Activated CD4-positive, alpha-beta T cell treated with anti-CD3 and anti-CD28 coated beads for 24 hours (primary cell): Measurements from ENCODE around the gene ALDH7A1.
"Not testable (repeated sequence)": the region's sequence is repeated elsewhere in the genome, so short reads cannot be mapped to it uniquely, and the experiment has no call there.

Experiments
- DNase-seq, 2 donors: peaks; one replicate each; pipeline ENCODE4 v3.0.0-alpha.2; 2020; ENCODE audit warnings: low read depth in 2 of 2

Gene ALDH7A1

DNA sequence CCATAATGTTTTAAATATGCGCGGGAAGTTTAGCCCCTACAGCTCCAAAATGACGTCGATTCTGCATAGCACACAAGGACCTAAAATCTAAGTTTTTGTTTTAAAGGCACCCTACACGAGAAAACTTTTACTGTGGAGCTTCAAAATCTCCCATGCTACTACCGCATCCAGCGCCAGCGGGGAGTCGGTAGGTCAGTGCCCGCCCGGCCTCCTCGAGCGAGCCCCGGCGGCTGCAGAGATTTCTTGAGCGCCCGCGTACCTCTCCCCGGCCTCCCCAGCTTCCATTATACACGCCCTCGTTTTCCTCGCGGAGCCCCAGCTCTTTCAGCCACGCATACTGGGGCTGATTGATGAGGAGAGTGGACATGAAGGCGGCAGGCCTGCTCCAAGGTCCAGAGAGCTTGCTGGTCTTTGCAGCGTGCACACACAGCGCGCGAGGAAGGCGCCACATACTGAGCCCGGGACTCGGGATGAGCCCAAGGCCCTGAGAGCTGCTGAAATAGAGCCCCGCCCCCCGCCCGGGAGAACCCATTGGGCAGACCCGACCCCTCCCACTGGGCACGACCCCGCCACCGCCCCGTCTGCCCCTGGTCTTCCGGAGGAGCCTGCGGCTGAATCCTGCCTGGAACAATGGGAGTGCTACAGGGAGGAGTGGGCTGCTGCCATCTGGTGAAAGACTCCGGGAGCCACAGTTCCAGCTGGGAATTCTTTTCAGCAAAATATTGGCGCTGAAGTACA lies at the start of gene ALDH7A1:
ALDH7A1 (minus strand) TSS at position 472 of the 738 bp plus-strand sequence; CDS start at position 451, 21 bp downstream.
- DNase-seq, result peak; percentile 27 to 43

DNA sequence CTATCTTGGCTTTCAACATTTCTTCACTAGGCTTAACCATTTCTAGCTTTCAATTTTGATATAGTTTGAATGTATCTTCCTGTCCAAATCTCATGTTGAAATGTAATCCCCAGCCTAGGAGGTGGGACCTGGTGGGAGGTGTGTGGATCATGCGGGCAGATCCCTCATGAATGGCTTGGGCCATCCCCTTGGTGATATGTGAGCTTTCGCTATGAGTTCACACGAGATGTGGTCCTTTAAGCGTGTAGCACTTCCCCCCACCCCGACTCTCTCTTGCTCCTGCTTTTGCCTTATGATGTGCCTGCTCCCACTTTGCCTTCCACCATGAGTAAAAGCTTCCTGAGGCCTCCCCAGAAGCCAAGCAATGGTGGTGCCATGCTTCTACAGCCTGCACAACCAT lies 46.4 kb upstream of the ALDH7A1 start:
- DNase-seq, result no peak

DNA sequence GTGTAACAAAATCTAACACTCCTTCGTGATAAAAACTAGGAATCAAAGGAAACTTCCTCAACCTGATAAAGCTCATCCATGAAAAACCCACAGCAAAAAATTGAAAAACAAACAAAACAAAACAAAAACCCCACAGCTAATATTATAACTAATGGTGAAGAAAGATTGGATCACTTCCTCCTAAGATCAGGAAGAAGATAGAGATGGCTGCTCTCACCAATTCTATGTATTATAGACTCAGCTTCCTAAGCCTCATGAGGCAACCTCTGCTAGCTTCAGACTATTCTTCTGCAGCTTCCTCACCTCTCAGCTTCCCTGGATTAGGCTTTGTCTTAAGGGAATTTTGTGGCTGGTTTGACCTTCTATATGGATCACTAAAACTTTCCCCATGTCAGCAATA lies 45.8 kb upstream of the ALDH7A1 start:
- no peak for DNase-seq

DNA sequence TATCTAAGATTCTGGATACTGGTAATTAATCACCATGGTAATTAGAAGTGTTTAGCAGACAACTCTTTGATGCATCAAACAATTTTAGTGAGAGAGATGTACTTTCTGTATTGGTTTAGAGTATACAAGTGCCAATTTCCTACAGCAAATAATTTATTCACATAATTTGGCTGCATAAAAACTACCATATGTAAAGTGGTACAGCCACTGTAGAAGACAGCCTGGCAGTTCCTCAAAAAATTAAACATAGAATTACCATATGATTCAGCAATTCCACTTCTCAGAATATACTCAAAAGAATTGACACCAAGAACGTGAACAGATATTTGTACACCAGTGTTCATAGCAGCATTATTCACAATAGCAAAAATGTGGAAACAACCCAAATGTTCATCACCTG lies 41.9 kb upstream of the ALDH7A1 start:
- DNase-seq, result no peak

DNA sequence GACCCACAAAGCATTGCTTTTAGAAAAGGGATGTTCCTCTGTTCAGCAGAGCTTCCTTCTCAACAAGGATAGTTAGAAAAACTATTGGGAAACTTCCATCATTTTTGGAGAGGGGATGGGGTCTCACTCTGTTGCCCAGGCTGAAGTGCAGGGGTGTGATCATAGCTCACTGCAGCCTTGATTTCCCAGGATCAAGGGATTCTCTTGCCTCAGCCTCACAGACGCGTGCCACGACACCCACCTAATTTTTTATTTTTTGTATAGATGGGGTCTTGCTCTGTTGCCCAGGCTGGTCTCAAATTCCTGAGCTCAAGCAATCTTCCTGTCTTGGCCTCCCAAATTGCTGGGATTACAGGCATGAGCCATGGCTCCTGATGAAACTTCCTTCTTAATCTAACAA lies 40.6 kb upstream of the ALDH7A1 start:
- no peak for DNase-seq

DNA sequence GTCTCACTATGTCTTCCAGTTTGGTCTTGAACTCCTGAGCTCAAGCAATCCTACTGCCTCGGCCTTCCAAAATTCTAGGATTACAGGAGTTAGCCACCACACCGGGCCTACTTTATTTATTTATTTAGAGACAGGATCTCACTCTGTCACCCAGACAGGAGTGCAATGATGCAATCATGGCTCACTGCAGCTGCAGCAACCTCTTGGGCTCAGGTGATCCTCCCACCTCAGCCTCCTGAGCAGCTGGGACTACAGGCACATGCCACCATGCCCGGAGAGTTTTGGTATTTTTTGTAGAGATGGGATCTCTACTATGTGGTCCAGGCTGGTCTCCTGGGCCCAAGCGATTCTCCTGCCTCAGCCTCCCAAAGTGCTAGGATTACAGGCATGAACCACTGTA lies 38.5 kb upstream of the ALDH7A1 start:
- no peak for DNase-seq

DNA sequence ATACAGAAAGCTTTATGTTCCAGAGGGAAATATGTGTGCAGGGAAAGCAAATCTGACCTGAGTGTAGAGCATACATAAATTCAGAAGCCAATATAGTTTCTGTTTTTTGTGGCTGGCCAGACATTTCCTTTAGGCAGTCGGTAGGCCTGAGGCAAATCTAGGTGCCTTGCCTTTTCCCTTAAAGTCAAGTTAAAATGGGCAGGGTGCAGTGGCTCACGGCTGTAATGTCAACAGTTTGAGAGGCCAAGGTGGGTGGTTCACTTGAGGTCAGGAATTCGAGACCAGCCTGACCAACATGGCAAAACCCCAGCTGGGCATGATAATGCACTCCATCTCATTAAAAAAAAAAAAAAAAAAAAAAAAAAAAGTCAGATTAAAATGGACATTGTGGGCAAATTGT lies 36.9 kb upstream of the ALDH7A1 start:
- DNase-seq, result no peak

DNA sequence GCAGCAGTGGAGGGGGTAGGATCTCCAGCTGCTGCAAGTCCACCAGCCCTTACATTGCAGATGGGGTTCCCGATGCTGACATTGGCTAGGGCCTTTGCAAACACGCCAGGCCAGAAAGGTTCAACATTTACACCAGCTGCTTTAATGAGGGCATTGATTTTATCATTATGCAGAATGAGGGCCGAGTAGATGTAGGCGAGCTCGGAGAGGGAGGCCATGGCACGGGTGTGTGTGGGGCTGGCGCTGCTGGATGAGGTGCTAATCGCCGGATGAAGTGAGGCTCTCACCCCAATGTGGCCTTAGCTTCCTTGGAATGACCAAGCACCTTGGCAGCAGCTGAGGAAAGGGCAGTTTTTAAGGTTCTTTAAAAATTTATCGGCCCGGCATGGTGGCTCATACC lies 33.1 kb upstream of the ALDH7A1 start:
- no peak for DNase-seq

DNA sequence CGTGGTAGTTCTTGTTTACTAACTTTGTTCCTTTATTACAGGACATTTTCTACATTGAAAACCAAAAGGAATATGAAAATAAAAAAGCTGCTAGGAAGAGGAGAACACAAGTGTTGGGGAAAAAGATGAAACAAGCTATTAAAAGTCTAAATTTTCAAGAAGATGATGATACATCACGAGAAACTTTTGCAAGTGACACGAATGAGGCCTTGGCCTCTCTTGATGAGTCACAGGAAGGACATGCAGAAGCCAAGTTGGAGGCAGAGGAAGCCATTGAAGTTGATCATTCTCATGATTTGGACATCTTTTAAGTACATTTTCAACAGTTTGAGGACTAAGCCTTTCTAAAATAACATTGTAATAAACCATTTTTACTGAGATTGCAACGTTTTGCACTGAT lies 29.5 kb upstream of the ALDH7A1 start:
- no peak for DNase-seq

DNA sequence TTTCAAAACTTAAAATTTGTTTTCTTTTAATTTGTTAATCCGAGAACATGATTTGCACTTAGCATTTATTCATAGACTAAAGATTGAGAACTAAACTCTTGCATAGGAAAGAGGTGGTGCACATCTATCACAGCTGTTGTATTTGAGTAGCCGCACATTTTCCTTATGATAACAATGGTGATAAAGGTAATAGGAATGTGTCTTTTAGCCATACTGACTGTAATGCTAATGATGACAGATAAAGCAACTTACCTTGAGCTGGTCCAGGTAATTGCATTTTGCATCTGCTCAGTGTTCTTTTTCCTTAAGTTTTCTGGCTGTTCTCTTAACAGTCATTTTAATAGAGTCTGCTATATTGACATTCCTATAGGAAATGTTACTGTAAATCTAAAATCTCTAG lies 24.8 kb upstream of the ALDH7A1 start:
- DNase-seq, result no peak

DNA sequence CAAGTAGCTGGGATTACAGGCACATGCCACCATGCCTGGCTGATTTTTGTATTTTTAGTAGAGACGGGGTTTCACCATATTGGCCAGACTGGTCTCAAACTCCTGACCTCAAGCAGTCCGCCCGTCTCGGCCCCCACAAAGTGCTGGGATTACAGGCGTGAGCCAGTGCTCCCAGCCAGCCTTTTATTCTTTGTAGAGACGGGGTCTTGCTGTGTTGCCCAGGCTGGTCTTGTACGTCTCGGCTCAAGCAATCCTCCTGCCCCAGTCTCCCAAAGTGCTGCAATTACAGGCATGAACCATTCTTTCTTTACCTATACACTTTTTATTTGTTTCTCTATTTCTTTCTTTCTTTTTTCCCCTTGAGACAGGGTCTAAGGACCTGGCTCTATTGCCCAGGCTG lies 22.6 kb upstream of the ALDH7A1 start:
- not testable (repeated sequence) for DNase-seq

DNA sequence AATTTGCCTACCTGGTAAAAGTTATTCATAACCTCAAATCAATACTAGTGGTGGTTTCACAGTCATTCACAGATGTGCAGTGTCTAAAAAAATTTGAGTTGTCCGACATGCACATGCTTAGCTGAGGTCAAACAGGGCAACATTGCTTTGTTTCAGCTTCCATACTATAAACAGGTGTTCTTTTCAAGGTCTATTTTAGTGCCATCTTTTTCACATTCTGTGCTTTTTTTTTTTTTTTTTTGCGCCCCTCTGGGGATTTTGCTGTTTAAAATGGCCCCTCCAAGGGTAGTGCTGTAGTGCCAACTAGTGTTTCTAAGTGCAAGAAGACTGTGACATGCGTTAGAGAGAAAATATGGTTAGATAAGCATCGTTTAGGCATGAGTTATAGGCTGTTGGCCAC lies 20.3 kb upstream of the ALDH7A1 start:
- no peak for DNase-seq

DNA sequence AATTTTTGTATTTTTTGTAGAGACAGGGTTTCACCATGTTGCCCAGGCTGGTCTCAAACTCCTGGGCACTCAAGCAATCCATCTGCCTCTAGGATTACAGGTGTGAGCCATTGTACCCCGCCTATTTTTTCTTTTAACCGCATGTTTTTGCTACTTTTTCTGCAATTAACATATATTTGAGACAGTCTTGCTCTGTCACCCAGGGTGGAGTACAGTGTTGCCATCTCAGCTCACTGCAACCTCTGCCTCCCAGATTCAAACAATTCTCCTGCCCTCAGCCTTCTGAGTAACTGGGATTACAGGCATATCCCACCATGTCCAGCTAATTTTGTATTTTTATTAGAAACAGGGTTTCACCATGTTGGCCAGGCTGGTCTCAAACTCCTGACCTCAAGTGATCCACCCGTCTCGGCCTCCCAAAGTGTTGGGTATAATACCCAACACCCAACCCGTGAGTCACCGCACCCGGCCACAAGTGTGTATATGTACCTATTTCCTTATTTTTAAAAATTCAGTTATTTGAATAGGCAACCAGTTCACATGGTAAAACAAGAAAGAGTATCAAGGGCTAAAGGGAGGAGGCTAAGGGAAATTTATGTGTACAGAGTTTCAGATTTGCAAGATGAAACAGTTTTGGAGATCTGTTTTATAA lies 19.0 kb upstream of the ALDH7A1 start:
- no peak for DNase-seq

DNA sequence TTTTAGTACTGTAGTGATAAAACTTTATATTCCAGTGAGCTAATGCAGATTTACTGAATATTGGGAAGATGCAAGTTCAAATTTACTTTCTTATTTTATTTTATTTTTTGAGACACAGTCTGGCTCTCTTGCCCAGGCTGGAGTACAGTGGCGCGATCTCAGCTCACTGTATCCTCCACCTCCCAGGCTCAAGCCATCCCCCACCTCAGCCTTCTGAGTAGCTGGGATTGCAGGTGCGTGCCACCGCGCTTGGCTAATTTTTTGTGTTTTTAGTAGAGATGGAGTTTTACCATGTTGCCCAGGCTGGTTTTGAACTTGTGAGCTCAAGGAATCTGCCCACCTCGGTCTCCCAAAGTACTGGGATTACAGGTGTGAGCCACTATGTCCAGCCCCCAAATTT lies 15.6 kb upstream of the ALDH7A1 start:
- DNase-seq, result no peak

DNA sequence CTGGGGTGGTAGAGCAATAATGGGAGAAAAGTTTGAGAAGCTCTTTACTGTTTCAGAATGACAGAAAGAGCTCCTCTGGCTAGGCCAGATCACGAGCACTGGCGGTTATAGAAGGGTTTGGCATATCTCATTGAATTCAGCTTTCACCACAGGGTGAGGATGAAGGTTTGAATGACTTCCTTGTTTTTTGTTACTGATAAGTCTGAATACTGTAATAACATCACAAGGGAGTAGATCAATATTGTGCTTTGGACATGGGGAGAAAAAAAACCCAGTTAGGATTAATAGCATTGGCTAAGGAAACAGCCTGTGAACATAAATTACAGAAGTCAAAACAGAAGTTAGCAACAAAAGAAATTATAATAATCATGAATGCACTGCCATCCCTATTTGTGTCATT lies 15.1 kb upstream of the ALDH7A1 start:
- no peak for DNase-seq

DNA sequence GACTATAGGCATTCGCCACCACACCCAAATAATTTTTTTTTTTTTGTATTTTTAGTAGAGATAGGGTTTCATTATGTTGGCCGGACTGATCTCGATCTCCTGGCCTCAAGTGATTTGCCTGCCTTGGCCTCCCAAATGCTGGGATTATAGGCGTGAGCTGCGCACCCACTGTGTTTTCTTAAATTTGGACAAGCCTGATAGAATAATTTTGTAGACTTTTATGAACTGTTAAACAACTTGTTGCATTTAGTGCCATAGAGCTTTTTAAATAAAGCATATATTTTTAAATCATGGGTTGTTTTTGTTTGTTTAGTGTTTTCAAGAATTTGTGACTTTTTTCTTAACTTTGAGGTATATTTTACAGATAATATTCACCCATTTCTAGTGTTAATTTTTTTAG lies 10.5 kb upstream of the ALDH7A1 start:
- no peak for DNase-seq

DNA sequence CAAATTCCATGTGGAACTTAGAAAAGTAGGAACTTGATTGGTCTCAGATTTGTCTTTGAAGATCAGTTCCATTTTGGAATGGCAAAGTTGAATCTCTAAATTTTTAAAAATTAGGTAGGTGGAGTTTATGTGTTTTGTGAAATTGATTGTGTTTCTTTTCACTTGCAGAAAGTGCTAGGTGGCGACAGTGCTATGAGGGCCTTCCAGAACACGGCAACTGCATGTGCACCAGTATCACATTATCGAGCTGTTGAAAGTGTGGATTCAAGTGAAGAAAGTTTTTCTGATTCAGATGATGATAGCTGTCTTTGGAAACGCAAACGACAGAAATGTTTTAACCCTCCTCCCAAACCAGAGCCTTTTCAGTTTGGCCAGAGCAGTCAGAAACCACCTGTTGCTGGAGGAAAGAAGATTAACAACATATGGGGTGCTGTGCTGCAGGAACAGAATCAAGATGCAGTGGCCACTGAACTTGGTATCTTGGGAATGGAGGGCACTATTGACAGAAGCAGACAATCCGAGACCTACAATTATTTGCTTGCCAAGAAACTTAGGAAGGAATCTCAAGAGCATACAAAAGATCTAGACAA lies 8.5 kb upstream of the ALDH7A1 start:
- no peak for DNase-seq

DNA sequence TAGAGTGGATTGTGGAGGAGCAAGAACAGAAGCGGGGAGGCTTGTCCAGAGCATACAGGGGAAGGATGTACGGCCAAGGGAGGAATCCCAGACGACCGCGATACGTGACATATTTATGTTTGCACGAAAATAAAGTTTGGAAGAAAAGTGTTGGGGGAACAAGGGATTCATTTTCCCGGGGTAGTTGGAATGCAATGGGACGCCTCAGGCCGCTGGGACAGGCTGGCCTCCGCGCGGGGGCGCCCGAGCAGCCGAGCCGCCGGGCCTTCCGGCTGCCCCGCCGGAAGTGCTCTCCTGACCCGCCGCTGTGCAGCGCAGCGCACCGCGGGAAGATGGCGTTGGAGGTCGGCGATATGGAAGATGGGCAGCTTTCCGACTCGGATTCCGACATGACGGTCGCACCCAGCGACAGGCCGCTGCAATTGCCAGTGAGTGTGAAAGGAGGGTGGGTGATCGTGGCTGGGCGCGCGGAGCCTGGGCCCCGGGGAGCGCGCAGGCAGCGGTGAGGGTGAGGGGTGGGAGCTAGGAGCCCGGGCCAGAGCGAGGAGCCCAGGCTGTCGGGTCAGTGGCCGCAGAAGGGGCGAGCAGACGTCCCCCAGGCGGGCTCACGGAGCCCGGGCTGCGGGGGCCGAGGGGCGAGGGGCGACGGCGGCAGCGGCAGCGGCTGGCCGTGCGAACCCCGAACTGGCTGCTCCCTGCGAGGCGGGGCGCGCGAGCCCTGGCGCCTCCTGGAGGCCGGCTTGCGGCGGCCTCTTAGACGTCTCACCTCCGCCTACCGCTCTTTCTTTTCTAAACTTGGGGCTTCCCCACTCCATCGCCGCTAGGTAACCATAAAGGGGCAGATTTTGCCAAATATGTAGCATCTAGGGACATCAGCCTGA lies 5.9 kb upstream of the ALDH7A1 start, which contains the start of gene PHAX:
PHAX (plus strand) TSS at position 317 of the 881 bp plus-strand sequence; CDS start at position 333, 16 bp downstream.
- peak; percentile 56 to 58 for DNase-seq

DNA sequence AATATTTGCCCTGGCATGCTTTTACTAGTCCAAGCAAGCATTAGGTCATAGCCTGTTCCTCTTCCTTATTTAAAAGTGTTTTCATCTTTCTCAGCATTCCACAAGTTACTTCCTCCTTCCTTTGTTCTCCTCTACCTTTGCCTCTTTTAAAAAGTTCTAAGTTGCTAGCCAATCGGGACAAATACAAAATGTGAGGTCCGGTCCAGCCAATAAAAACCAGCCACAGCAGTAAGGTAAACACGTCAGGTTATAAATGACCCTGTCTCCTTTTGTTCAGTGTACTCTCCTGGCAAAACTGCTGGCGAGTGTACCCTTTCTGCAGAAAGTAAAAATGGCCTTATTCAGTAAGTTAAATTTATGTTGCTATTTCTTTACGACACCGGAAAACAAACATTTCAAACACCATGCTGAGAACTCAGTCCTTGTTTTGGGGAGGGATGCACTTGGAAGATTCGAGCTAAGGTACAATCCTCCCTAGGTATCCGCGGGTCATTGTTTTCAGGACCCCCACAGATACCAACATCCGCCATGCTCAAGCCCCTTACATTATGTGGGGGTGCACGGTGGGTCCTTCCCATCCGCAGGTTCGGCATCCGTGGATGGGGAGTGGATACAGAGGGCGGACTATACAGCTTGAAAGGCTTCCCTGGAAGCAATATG lies 5.1 kb upstream of the ALDH7A1 start:
- not testable (repeated sequence) for DNase-seq

DNA sequence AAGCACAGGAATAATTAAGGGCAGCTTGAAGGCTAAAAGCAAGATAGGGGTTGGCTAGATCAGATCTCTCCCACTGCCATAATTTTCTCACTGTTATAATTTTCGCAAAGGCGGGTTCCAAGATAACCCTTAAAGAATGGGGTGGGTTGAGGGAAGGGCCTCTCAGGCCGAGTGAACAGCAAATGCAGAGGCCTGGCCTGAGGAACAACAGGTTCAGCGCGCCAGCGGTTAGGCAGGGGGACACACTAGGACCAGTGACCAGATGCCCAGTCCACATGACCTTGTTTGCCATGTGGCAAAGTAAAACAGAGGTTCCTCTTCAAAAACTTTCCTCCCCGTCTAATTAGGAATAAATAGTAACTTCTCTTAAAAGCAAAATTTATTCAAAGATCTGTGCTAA lies 4.5 kb upstream of the ALDH7A1 start:
- no peak for DNase-seq

DNA sequence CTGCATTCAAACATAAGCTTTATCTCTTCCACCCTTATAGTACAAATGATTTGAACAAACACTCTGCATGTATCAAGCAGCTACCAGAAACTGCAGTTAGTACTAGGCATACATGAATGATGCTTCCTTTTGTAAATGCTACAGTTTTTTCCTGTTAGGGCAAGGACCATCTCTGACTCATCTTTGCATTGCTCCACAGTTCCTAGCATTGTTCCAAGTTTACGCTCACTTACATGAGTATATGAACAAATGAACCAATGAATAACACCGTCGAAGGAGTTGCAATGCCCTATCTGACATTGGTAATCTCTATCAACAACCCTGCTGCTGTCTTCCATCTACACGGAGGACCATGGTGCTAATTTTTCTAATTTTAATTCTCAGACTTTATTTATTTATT lies 2.1 kb upstream of the ALDH7A1 start:
- DNase-seq, result no peak
